Measurements from ENCODE around the gene PNRC2.

GRCh38 chr1:23957096-23957495 lies 2.5 kb upstream of the PNRC2 start:
- TF ChIP-seq TSHZ2 (CRISPR knock-in tag; IDR thresholded peaks at IDR 0.05) = no peak
- TF ChIP-seq ISL1 (CRISPR knock-in tag; IDR thresholded peaks at IDR 0.05) = no peak
- no peak for TF ChIP-seq TCF4 (CRISPR knock-in tag; IDR thresholded peaks at IDR 0.05; ENCODE audit: borderline replicate concordance)
- TF ChIP-seq ZFP3 (CRISPR knock-in tag; IDR thresholded peaks at IDR 0.05) = no peak
- no peak for TF ChIP-seq ZFP30 (CRISPR knock-in tag; IDR thresholded peaks at IDR 0.05)
- TF ChIP-seq ZNF565 (CRISPR knock-in tag; conservative IDR thresholded peaks at IDR 0.05; ENCODE audit: low read depth) = no peak
- TF ChIP-seq BACH2 (CRISPR knock-in tag; IDR thresholded peaks at IDR 0.05; ENCODE audit: borderline replicate concordance) = no peak
- no peak for TF ChIP-seq ZC3H10 (CRISPR knock-in tag; IDR thresholded peaks at IDR 0.05)
- no peak for TF ChIP-seq RARB (CRISPR knock-in tag; IDR thresholded peaks at IDR 0.05)
- TF ChIP-seq ARNTL (CRISPR knock-in tag; IDR thresholded peaks at IDR 0.05; ENCODE audit: borderline replicate concordance, low read depth) = no peak

Data from SK-N-SH treated with all-trans-retinoic acid at 6 μM for 48 hours (cell line).